ENCODE data around the gene JUNB.

GRCh38 chr19:12782174-12782423, 9.2 kb upstream of the JUNB start:
- TF ChIP-seq CTCF (IDR thresholded peaks at IDR 0.05) (no peak), POLR2AphosphoS5 (IDR thresholded peaks at IDR 0.05; ENCODE audit: low read depth, low read length) (no peak), REST (IDR thresholded peaks at IDR 0.05; ENCODE audit: insufficient read depth in 1 of 2, low read depth in 2 of 2, low read length in 1 of 2) (no peak; a peak in 1 of 4 replicates), SIN3A (IDR thresholded peaks at IDR 0.05; ENCODE audit: borderline replicate concordance, insufficient read depth, low read depth, low read length) (no peak), TCF7L2 (IDR thresholded peaks at IDR 0.05; ENCODE audit: low read depth, low read length) (no peak)
